HEK293 (cell line): ENCODE data around the gene TENT4A.
A peak's percentile ranks its signal among the peaks of the same experiment; 100 is the strongest.

Experiments
- CTCF ChIA-PET: fragments of 350-600 bp; formaldehyde crosslinking; extraction: SDS; loops from one replicate; lab custom pipeline; 2021; ENCODE audit warnings: antibody characterized with exemption; lab: Yijun Ruan, JAX
- POLR2A ChIA-PET: fragments of 300-600 bp; formaldehyde crosslinking; extraction: SDS; loops from one replicate; lab custom pipeline; 2020; ENCODE audit warnings: antibody characterized with exemption, inconsistent platforms; lab: Yijun Ruan, JAX
- H3K27ac ChIP-seq: fragments of 200-500 bp; sonication (Bioruptor generic); 2 replicates; pipeline ENCODE4 v1.5.1; 2014; ENCODE audit warnings: low read depth, low read length, control low read depth, inconsistent platforms; ENCODE audit errors: extremely low read depth
- H3K36me3 ChIP-seq, 2 experiments: fragments of 200-500 bp in 1 of 2; sonication (Bioruptor generic) in 1 of 2; 1 replicate in 1 of 2; 2 replicates in 1 of 2; pipeline ENCODE4 v1.5.1; 2014 to 2017; ENCODE audit warnings: inconsistent platforms in 2 of 2, low read length in 2 of 2; ENCODE audit not compliant: control insufficient read depth in 2 of 2, insufficient read depth in 1 of 2
- H3K4me1 ChIP-seq: fragments of 200-500 bp; sonication (Bioruptor generic); 2 replicates; pipeline ENCODE4 v1.5.1; 2014; ENCODE audit warnings: mild to moderate bottlenecking, low read length, inconsistent platforms; ENCODE audit not compliant: control insufficient read depth, insufficient read depth
- H3K4me3 ChIP-seq: 2 replicates; pipeline ENCODE4 v1.5.1; 2011; ENCODE audit warnings: low read depth, mild to moderate bottlenecking, control low read depth, low read length, moderate library complexity
- H3K9me3 ChIP-seq: fragments of 200-500 bp; sonication (Bioruptor generic); 2 replicates; pipeline ENCODE4 v1.5.1; 2014; ENCODE audit warnings: low read depth, low read length, inconsistent platforms; ENCODE audit not compliant: control insufficient read depth, insufficient read depth
- GLI2 ChIP-seq: fragments of 450-650 bp; formaldehyde crosslinking; IDR thresholded peaks from 2 replicates; pipeline ENCODE4; 2017; ENCODE audit warnings: missing biosample characterization, missing genetic modification characterization, low read depth, borderline replicate concordance
- KLF7 ChIP-seq: fragments of 450-650 bp; formaldehyde crosslinking; IDR thresholded peaks from 2 replicates; pipeline ENCODE4 v1.5.1; 2016; ENCODE audit warnings: missing biosample characterization, missing genetic modification characterization, borderline replicate concordance
- SCRT1 ChIP-seq: fragments of 450-650 bp; formaldehyde crosslinking; IDR thresholded peaks from 2 replicates; pipeline ENCODE4 v1.5.1; 2016; ENCODE audit warnings: missing biosample characterization, missing genetic modification characterization, borderline replicate concordance
- SCRT2 ChIP-seq: fragments of 450-650 bp; formaldehyde crosslinking; IDR thresholded peaks from 2 replicates; pipeline ENCODE4 v1.5.1; 2016; ENCODE audit warnings: missing biosample characterization, missing genetic modification characterization
- ZBTB7A ChIP-seq: fragments of 450-650 bp; formaldehyde crosslinking; IDR thresholded peaks from 2 replicates; pipeline ENCODE4 v1.5.1; 2016; ENCODE audit warnings: low read depth, missing biosample characterization, missing genetic modification characterization
- ZNF140 ChIP-seq: fragments of 450-650 bp; formaldehyde crosslinking; IDR thresholded peaks from 2 replicates; pipeline ENCODE4 v1.5.1; 2016; ENCODE audit warnings: missing biosample characterization, missing genetic modification characterization
- ZNF223 ChIP-seq: fragments of 450-650 bp; formaldehyde crosslinking; IDR thresholded peaks from 2 replicates; pipeline ENCODE4 v1.5.1; 2016; ENCODE audit warnings: missing biosample characterization, missing genetic modification characterization
- ZNF302 ChIP-seq: fragments of 450-650 bp; formaldehyde crosslinking; IDR thresholded peaks from 2 replicates; pipeline ENCODE4 v1.5.1; 2016; ENCODE audit warnings: missing biosample characterization, missing genetic modification characterization, low read depth
- ZNF324 ChIP-seq: fragments of 450-650 bp; formaldehyde crosslinking; IDR thresholded peaks from 2 replicates; pipeline ENCODE4 v1.5.1; 2016; ENCODE audit warnings: missing biosample characterization, missing genetic modification characterization
- ZNF404 ChIP-seq: fragments of 450-650 bp; formaldehyde crosslinking; IDR thresholded peaks from 2 replicates; pipeline ENCODE4 v1.5.1; 2017; ENCODE audit warnings: missing biosample characterization, missing genetic modification characterization
- ZNF621 ChIP-seq: fragments of 450-650 bp; formaldehyde crosslinking; IDR thresholded peaks from 2 replicates; pipeline ENCODE4 v1.5.1; 2017; ENCODE audit warnings: missing biosample characterization, missing genetic modification characterization
- TF ChIP-seq, protein P1 (sequence below): fragments of 450-650 bp; formaldehyde crosslinking; IDR thresholded peaks from 2 replicates; pipeline ENCODE4 v1.5.1; 2016; ENCODE audit warnings: missing biosample characterization, missing genetic modification characterization
- TF ChIP-seq, protein P2 (sequence below): fragments of 450-650 bp; formaldehyde crosslinking; IDR thresholded peaks from 2 replicates; pipeline ENCODE4 v1.5.1; 2016; ENCODE audit warnings: missing biosample characterization, missing genetic modification characterization, low read depth
- TF ChIP-seq, protein P3 (sequence below): fragments of 450-650 bp; IDR thresholded peaks from 2 replicates; pipeline ENCODE4 v1.5.1; 2018; ENCODE audit warnings: missing biosample characterization, mild to moderate bottlenecking, missing genetic modification characterization

TENT4A gene

DNA sequence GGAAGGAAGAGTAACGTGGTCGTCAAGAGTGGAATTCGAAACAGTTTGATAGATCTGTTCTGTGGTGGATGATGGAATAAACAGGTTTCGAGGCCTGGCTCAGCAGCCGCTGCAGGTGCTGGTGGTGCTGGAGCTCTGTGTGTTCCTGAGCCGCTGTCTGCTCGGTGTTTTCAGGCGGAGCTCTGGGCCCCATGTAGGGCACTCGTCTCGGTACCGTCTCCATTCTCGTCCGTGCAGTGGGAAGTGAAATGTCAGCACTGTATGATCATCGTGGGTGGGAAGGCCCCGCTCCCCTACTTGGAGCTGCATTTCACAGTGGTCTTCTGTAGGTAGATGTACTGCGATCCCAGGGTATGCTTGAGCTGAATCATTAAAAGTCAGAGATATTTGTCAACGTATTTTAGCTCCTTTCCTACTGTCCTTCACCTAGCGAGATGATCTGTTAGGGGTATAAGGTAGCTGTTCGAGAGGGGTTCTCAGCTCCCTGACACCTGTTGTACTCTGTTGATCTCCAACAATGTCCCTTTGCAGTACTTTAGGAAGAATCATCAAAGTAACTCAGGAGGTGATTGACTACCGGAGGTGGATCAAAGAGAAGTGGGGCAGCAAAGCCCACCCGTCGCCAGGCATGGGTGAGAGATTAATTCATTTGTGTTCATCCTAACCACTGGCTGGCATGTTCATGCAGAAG lies 35.9 kb downstream of the TENT4A start:
- H3K4me3 ChIP-seq, result no peak overlapping the region
- no peaks in the 10 kb centered on the region for H3K9me3 ChIP-seq
- ChIA-PET POLR2A (no interaction called here), CTCF (interaction anchor here (0.5 to 0.7 kb wide), 3 partner anchors 502 to 1254 kb away, joined by 3 to 4 read pairs (median 3); no protein-coding TSS in a partner anchor)
- peaks cover 62 to 98% of the 10 kb centered on the region in 2 experiments for H3K36me3 ChIP-seq
- no peaks in the 10 kb centered on the region for H3K4me1 ChIP-seq
- H3K27ac ChIP-seq, result no peak overlapping the region
- TF ChIP-seq ZNF324 (tag by site-specific recombination) (no peak), SCRT1 (tag by site-specific recombination) (0 out of 2 replicates have a peak, but pooled peaks have one; percentile 63), SCRT2 (tag by site-specific recombination) (peak; percentile 84)

DNA sequence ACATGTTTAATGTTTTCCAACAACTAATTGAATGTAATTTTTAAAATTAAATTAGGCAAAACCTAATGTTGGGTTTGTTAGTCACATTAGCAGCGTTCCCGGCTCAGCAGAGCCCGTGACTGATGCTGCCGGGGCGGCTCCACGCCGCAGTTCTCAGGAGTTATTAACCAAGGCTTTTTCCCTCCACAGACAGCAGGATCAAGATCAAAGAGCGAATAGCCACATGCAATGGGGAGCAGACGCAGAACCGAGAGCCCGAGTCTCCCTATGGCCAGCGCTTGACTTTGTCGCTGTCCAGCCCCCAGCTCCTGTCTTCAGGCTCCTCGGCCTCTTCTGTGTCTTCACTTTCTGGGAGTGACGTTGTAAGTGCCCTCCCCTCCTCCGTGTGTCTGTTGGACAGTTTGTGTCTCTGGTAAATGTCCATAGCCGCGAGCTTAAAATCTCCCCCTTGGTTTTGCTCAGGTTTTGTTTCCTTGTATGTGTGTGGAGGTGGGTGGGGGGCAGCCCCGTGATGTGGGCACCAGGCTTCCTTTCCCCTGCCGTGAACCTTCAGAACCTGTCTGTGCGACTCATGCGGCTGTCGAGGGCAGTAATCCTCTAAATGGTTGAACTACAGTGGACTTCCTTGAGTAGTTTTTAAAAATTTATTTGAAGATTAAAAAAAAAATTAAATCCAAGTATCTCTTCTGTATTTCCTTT lies 37.1 kb downstream of the TENT4A start:
- H3K4me3 ChIP-seq, result no peak overlapping the region
- H3K36me3 ChIP-seq, result peaks cover 72 to 98% of the 10 kb centered on the region in 2 experiments
- CTCF ChIA-PET, result interaction anchor here (0.6 to 1.0 kb wide), 6 partner anchors 9 to 1255 kb away, joined by 3 read pairs; no protein-coding TSS in a partner anchor
- POLR2A ChIA-PET, result no interaction called here
- no peaks in the 10 kb centered on the region for H3K4me1 ChIP-seq
- TF ChIP-seq, protein P1, sequence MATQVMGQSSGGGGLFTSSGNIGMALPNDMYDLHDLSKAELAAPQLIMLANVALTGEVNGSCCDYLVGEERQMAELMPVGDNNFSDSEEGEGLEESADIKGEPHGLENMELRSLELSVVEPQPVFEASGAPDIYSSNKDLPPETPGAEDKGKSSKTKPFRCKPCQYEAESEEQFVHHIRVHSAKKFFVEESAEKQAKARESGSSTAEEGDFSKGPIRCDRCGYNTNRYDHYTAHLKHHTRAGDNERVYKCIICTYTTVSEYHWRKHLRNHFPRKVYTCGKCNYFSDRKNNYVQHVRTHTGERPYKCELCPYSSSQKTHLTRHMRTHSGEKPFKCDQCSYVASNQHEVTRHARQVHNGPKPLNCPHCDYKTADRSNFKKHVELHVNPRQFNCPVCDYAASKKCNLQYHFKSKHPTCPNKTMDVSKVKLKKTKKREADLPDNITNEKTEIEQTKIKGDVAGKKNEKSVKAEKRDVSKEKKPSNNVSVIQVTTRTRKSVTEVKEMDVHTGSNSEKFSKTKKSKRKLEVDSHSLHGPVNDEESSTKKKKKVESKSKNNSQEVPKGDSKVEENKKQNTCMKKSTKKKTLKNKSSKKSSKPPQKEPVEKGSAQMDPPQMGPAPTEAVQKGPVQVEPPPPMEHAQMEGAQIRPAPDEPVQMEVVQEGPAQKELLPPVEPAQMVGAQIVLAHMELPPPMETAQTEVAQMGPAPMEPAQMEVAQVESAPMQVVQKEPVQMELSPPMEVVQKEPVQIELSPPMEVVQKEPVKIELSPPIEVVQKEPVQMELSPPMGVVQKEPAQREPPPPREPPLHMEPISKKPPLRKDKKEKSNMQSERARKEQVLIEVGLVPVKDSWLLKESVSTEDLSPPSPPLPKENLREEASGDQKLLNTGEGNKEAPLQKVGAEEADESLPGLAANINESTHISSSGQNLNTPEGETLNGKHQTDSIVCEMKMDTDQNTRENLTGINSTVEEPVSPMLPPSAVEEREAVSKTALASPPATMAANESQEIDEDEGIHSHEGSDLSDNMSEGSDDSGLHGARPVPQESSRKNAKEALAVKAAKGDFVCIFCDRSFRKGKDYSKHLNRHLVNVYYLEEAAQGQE, result peak; percentile 78
- TF ChIP-seq ZNF223 (tag by site-specific recombination), result no peak
- TF ChIP-seq KLF7 (tag by site-specific recombination), result no peak
- no peaks in the 10 kb centered on the region for H3K9me3 ChIP-seq
- no peak overlapping the region for H3K27ac ChIP-seq

DNA sequence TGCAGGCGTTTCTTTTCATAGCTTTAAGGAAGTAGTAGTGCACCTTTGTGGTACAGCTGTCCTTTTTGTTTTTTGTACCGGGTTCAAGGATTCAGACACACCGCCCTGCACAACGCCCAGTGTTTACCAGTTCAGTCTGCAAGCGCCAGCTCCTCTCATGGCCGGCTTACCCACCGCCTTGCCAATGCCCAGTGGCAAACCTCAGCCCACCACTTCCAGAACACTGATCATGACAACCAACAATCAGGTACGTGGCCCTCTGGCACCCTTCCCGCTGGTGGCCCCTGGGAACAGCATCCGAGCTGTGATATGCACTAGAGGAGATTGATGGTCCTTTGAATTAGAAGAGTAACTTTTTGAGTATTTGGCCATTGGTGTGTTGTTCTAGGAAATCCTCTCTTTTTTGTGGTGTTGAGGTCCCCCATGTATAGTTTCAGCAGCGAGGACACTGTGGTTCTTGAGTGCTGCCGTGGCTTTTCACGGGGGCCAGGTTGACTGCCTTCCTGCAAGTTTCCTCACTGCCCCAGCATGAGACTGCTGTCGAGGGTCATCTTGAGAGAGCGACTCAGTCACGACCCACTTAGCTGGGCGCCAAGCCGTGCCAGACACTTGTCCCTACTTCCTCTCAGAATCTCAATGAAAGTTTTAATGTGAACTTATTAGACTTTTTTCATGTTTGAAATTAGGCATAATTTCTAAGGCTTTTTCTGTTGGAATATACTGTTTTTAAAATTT lies 37.9 kb downstream of the TENT4A start:
- H3K27ac ChIP-seq, result no peak overlapping the region
- no peak for TF ChIP-seq ZNF140 (tag by site-specific recombination)
- no peak for TF ChIP-seq ZNF621 (tag by site-specific recombination)
- TF ChIP-seq ZNF302 (tag by site-specific recombination), result no peak
- TF ChIP-seq ZNF404 (tag by site-specific recombination), result no peak
- TF ChIP-seq, protein P2, sequence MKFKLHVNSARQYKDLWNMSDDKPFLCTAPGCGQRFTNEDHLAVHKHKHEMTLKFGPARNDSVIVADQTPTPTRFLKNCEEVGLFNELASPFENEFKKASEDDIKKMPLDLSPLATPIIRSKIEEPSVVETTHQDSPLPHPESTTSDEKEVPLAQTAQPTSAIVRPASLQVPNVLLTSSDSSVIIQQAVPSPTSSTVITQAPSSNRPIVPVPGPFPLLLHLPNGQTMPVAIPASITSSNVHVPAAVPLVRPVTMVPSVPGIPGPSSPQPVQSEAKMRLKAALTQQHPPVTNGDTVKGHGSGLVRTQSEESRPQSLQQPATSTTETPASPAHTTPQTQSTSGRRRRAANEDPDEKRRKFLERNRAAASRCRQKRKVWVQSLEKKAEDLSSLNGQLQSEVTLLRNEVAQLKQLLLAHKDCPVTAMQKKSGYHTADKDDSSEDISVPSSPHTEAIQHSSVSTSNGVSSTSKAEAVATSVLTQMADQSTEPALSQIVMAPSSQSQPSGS (tag by site-specific recombination), result no peak
- TF ChIP-seq, protein P3, sequence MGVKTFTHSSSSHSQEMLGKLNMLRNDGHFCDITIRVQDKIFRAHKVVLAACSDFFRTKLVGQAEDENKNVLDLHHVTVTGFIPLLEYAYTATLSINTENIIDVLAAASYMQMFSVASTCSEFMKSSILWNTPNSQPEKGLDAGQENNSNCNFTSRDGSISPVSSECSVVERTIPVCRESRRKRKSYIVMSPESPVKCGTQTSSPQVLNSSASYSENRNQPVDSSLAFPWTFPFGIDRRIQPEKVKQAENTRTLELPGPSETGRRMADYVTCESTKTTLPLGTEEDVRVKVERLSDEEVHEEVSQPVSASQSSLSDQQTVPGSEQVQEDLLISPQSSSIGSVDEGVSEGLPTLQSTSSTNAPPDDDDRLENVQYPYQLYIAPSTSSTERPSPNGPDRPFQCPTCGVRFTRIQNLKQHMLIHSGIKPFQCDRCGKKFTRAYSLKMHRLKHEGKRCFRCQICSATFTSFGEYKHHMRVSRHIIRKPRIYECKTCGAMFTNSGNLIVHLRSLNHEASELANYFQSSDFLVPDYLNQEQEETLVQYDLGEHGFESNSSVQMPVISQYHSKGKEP, result no peak
- no peak for TF ChIP-seq ZBTB7A (tag by site-specific recombination)
- TF ChIP-seq GLI2 (tag by site-specific recombination), result no peak
- no peaks in the 10 kb centered on the region for H3K4me1 ChIP-seq
- no peak overlapping the region for H3K4me3 ChIP-seq
- H3K36me3 ChIP-seq, result peaks cover 77 to 98% of the 10 kb centered on the region in 2 experiments
- ChIA-PET POLR2A (no interaction called here), CTCF (interaction anchor here (0.7 to 1.0 kb wide), 3 partner anchors 8 to 110 kb away, joined by 3 read pairs; no protein-coding TSS in a partner anchor)
- no peaks in the 10 kb centered on the region for H3K9me3 ChIP-seq
